Left lung (tissue), 10 donors: ENCODE measurements around the gene FAM217B. TPM values are rescaled to one million over a fixed set of nuclear protein-coding genes. Genes with fewer than 3 reads are reported as not detected.

Experiments used
- ATAC-seq: fragments of 200-7000 bp; cut with Tn5 transposase; one replicate; pipeline ENCODE4 v1.9.1; 2020; ENCODE audit warnings: moderate library complexity
- DNase-seq, 4 donors: peaks; one replicate each; pipeline ENCODE4 v3.0.0-alpha.2; 2013 to 2020
- H3K27ac ChIP-seq, 2 donors: fragments of 200-600 bp; sonication (generic) in 1 of 2; one replicate each; pipeline versions ENCODE4 v1.5.0 to v1.8.0; 2020 to 2021
- H3K27me3 ChIP-seq, 2 donors: fragments of 200-600 bp; sonication (generic) in 1 of 2; one replicate each; pipeline versions ENCODE4 v1.5.0 to v1.8.0; 2020 to 2021
- H3K36me3 ChIP-seq, 2 donors: fragments of 200-600 bp; sonication (generic) in 1 of 2; one replicate each; pipeline versions ENCODE4 v1.5.0 to v1.8.0; 2020 to 2021
- H3K4me1 ChIP-seq, 2 donors: fragments of 200-600 bp; one replicate each; pipeline ENCODE4 v1.8.0; 2021
- H3K4me3 ChIP-seq, 2 donors: fragments of 200-600 bp; sonication (generic) in 1 of 2; one replicate each; pipeline versions ENCODE4 v1.5.0 to v1.8.0; 2020 to 2021; ENCODE audit warnings: mild to moderate bottlenecking in 1 of 2
- H3K9me3 ChIP-seq, 2 donors: fragments of 200-600 bp; sonication (generic) in 1 of 2; one replicate each; pipeline versions ENCODE4 v1.5.0 to v1.8.0; 2020 to 2021
- CTCF ChIP-seq, 2 donors: fragments of 200-600 bp; sonication (generic) in 1 of 2; IDR thresholded peaks; one replicate each; pipeline versions ENCODE4 v1.5.0 to v1.8.0; 2021; ENCODE audit warnings: antibody characterized with exemption in 2 of 2
- intact Hi-C, 2 donors: fragments of 100-400 bp; cut with DNase I; formaldehyde crosslinking; loops; one replicate each; pipeline versions ENCODE4 v1.11.2 to v1.14.2; 2022
- polyA plus RNA-seq, 6 donors: library from polyadenylated mRNA; unstranded; fragments of 120-200 nt; gene quantifications; one replicate each; pipeline ENCODE4 v1.2.1, GENCODE V29; 2013; ENCODE audit not compliant: insufficient read length in 6 of 6
- total RNA-seq, 2 donors: library from RNA; stranded (reverse); fragmentation: NEBNext Ultra II Directional; extraction: Animal tissue kit (Norgen Biotek cat#: 25700); gene quantifications; one replicate each; pipeline ENCODE4 v1.2.1, GENCODE V29; 2021
- donor health status: DM: no; HTN: yes; CAD: no.
- donor health status: DM: no; HTN: no; CAD: no.

The FAM217B gene
- total and polyA plus RNA-seq, 8 donors, result 15.6 to 23.0 (median 20.0) TPM

- DNase-seq (peak in 2 of 4 donors; percentile 44 to 47), ATAC-seq (peak; percentile 79)
- intact Hi-C loops, result no loop called here
Observed at GRCh38 chr20:59933296-59933848, 6.8 kb upstream of the FAM217B start, which contains the start of gene SYCP2. SYCP2 (minus strand) TSS chr20:59933637; CDS start chr20:59922413, 11,224 bp downstream.

GRCh38 chr20:59933849-59934585 is 6.2 kb upstream of the FAM217B start:
- Histone ChIP-seq H3K27me3 (no peaks in the 10 kb centered on the region), H3K36me3 (no peaks in the 10 kb centered on the region), H3K9me3 (no peaks in the 10 kb centered on the region), H3K27ac (peak overlapping the region in 1 of 2 donors; percentile 52), H3K4me1 (peaks cover 17 to 54% of the 10 kb centered on the region in 2 donors), H3K4me3 (peak overlapping the region; percentile 56 to 59)
- intact Hi-C loops, result no loop called here
- peak; percentile 96 to 97 for TF ChIP-seq CTCF (IDR thresholded peaks at IDR 0.05)
- ATAC-seq (peak; percentile 98), DNase-seq (peak; percentile 71 to 98 (median 78))

More at GRCh38 chr20:59933296-59933848, 6.8 kb upstream of the FAM217B start, which contains the start of gene SYCP2:
- H3K27me3 ChIP-seq, result no peaks in the 10 kb centered on the region
- H3K9me3 ChIP-seq, result no peaks in the 10 kb centered on the region
- peak within 1 kb of the TSS; percentile 56 to 59 for H3K4me3 ChIP-seq
- H3K27ac ChIP-seq, result peak within 1 kb of the TSS in 1 of 2 donors; percentile 52
- H3K36me3 ChIP-seq, result no peaks in the 10 kb centered on the region
- peaks cover 10 to 47% of the 10 kb centered on the region in 2 donors for H3K4me1 ChIP-seq
- TF ChIP-seq CTCF (IDR thresholded peaks at IDR 0.05), result no peak

DNA sequence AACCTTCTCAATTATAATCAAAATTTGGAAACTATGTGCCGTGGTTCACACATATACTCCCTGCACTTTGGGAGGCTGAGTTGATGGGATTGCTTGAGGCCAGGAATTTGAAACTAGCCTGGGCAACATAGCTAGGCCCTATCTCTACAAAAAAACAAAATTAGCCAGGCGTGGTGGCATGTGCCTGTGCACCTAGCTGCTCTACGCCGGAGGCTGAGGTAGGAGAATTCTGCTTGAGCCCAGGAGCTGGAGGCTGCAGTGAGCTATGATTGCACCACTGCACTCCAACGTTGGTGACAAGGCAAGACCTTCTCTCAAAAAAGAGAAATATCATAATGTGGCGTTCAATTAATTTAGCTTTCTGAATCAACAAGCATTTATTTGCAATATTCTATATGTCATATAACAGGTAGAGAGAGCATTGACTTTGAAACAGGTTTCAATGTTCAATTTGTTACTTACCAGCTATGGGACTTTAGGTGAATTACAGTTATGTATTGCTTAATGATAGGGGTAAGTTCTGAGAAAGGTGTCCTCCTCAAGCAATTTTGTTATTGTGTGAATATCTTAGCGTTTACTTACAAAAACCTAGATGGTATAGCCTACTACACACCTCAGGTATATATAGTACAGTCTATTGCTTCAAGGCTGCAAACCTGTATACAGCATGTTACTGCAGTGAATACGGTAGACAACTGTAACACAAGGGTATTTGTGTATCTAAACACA is 4.6 kb upstream of the FAM217B start:
- no peak for ATAC-seq
- no peaks in the 10 kb centered on the region for H3K27me3 ChIP-seq
- intact Hi-C loops, result no loop called here
- no peaks in the 10 kb centered on the region for H3K9me3 ChIP-seq
- TF ChIP-seq CTCF (IDR thresholded peaks at IDR 0.05), result no peak
- no peaks in the 10 kb centered on the region for H3K36me3 ChIP-seq
- H3K27ac ChIP-seq, result no peak overlapping the region
- no peak for DNase-seq
- peaks cover 20 to 60% of the 10 kb centered on the region in 2 donors for H3K4me1 ChIP-seq
- H3K4me3 ChIP-seq, result no peak overlapping the region

- no peak overlapping the region for H3K4me3 ChIP-seq
- no peak overlapping the region for H3K27ac ChIP-seq
- H3K27me3 ChIP-seq, result no peaks in the 10 kb centered on the region
- H3K36me3 ChIP-seq, result no peaks in the 10 kb centered on the region
- ATAC-seq (no peak), DNase-seq (no peak)
- TF ChIP-seq CTCF (IDR thresholded peaks at IDR 0.05), result no peak
- peaks cover 25 to 66% of the 10 kb centered on the region in 2 donors for H3K4me1 ChIP-seq
- intact Hi-C loops, result no loop called here
- H3K9me3 ChIP-seq, result no peaks in the 10 kb centered on the region
Observed at GRCh38 chr20:59936409-59936808, 3.8 kb upstream of the FAM217B start.

- H3K27me3 ChIP-seq, result no peaks in the 10 kb centered on the region
- no peaks in the 10 kb centered on the region for H3K9me3 ChIP-seq
- no peak for DNase-seq
- no peak overlapping the region for H3K27ac ChIP-seq
- H3K4me3 ChIP-seq, result no peak overlapping the region
- ATAC-seq, result no peak
- H3K4me1 ChIP-seq, result peaks cover 28 to 74% of the 10 kb centered on the region in 2 donors
- H3K36me3 ChIP-seq, result no peaks in the 10 kb centered on the region
- intact Hi-C loops, result no loop called here
- TF ChIP-seq CTCF (IDR thresholded peaks at IDR 0.05), result no peak
Observed at GRCh38 chr20:59937150-59937549, 3.0 kb upstream of the FAM217B start.
